Measurements from ENCODE around the gene LAGE3.

DNA sequence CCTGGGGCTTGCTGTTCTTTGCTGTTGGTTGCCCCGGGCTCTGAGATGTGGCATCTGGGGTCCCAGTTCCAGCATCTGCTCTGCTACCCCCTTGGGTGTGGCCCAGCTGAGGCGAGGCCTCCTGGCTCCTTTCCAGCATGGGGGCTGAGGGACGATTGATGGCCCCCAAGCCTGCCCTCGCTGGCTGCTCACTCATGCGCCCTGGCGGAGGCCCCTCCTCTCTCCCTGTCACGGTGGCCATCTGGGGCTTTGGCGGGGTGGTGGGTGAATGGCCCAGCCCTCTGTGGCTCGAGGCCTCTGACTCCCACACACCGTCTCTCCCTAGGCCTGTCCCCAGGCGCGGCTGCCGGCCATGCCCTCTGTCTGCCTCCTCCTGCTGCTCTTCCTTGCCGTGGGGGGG is 19.2 kb downstream of the LAGE3 start:
- TF ChIP-seq, protein P1, sequence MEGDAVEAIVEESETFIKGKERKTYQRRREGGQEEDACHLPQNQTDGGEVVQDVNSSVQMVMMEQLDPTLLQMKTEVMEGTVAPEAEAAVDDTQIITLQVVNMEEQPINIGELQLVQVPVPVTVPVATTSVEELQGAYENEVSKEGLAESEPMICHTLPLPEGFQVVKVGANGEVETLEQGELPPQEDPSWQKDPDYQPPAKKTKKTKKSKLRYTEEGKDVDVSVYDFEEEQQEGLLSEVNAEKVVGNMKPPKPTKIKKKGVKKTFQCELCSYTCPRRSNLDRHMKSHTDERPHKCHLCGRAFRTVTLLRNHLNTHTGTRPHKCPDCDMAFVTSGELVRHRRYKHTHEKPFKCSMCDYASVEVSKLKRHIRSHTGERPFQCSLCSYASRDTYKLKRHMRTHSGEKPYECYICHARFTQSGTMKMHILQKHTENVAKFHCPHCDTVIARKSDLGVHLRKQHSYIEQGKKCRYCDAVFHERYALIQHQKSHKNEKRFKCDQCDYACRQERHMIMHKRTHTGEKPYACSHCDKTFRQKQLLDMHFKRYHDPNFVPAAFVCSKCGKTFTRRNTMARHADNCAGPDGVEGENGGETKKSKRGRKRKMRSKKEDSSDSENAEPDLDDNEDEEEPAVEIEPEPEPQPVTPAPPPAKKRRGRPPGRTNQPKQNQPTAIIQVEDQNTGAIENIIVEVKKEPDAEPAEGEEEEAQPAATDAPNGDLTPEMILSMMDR (IDR thresholded peaks at IDR 0.05; ENCODE audit: low read length) = no peak
- no peak for TF ChIP-seq EZH2 (IDR thresholded peaks at IDR 0.05; ENCODE audit: borderline replicate concordance, low read length)
